Measurements from ENCODE around the gene SCYGR4.
"Not testable (repeated sequence)": the region's sequence is repeated elsewhere in the genome, so short reads cannot be mapped to it uniquely, and the experiment has no call there.

The SCYGR4 gene

GRCh38 chr2:227617316-227618230 is at the start of gene SCYGR4:
TSS of gene SCYGR4 (plus strand) at chr2:227617498. CDS start at chr2:227617498, 0 bp downstream.
- DNase-seq (ENCODE audit: low spot score): no peak

- no peak for DNase-seq (ENCODE audit: low spot score)
These were observed 48.5 kb upstream of the SCYGR4 start for GRCh38 chr2:227568852-227569169.

- DNase-seq (ENCODE audit: low spot score): no peak
These were observed 46.7 kb upstream of the SCYGR4 start for GRCh38 chr2:227570615-227571014.

GRCh38 chr2:227576110-227576509 is 41.2 kb upstream of the SCYGR4 start:
- DNase-seq (ENCODE audit: low spot score): no peak

GRCh38 chr2:227576812-227577211 is 40.5 kb upstream of the SCYGR4 start:
- no peak for DNase-seq (ENCODE audit: low spot score)

- no peak for DNase-seq (ENCODE audit: low spot score)
These were observed 39.7 kb upstream of the SCYGR4 start for GRCh38 chr2:227577555-227577954.

GRCh38 chr2:227578642-227579041 is 38.7 kb upstream of the SCYGR4 start:
- no peak for DNase-seq (ENCODE audit: low spot score)

GRCh38 chr2:227579791-227580190 is 37.5 kb upstream of the SCYGR4 start:
- DNase-seq (ENCODE audit: low spot score): no peak

- no peak for DNase-seq (ENCODE audit: low spot score)
These were observed 34.9 kb upstream of the SCYGR4 start for GRCh38 chr2:227582369-227582768.

- DNase-seq (ENCODE audit: low spot score): no peak
These were observed 24.5 kb upstream of the SCYGR4 start for GRCh38 chr2:227592694-227593387.

GRCh38 chr2:227595797-227596196 is 21.5 kb upstream of the SCYGR4 start:
- DNase-seq (ENCODE audit: low spot score): no peak

GRCh38 chr2:227597036-227597435 is 20.3 kb upstream of the SCYGR4 start:
- DNase-seq (ENCODE audit: low spot score): no peak

GRCh38 chr2:227597998-227598397 is 19.3 kb upstream of the SCYGR4 start:
- no peak for DNase-seq (ENCODE audit: low spot score)

- not testable (repeated sequence) for DNase-seq (ENCODE audit: low spot score)
These were observed 18.3 kb upstream of the SCYGR4 start, which contains the start of gene SCYGR2 for GRCh38 chr2:227598835-227599503. TSS of gene SCYGR2 (plus strand) at chr2:227598893. CDS start at chr2:227598893, 0 bp downstream.

GRCh38 chr2:227602358-227602757 is 14.9 kb upstream of the SCYGR4 start:
- no peak for DNase-seq (ENCODE audit: low spot score)

- no peak for DNase-seq (ENCODE audit: low spot score)
These were observed 10.8 kb upstream of the SCYGR4 start for GRCh38 chr2:227606476-227606875.

GRCh38 chr2:227607941-227608340 is 9.4 kb upstream of the SCYGR4 start:
- DNase-seq (ENCODE audit: low spot score): no peak

- peak; percentile 51 for DNase-seq (ENCODE audit: low spot score)
These were observed 8.5 kb upstream of the SCYGR4 start for GRCh38 chr2:227608561-227609338.

GRCh38 chr2:227610123-227610522 is 7.2 kb upstream of the SCYGR4 start:
- no peak for DNase-seq (ENCODE audit: low spot score)

GRCh38 chr2:227612546-227613271 is 4.6 kb upstream of the SCYGR4 start:
- DNase-seq (ENCODE audit: low spot score): no peak

GRCh38 chr2:227613272-227613660 is 4.0 kb upstream of the SCYGR4 start:
- DNase-seq (ENCODE audit: low spot score): no peak

Data from Ammon's horn (tissue), 1 donor.